ENCODE data around the gene EMCN.

GRCh38 chr4:100555611-100556337, 38.0 kb upstream of the EMCN start:
- no peak for TF ChIP-seq CTCF (IDR thresholded peaks at IDR 0.05 in 8 of 11, conservative IDR thresholded peaks at IDR 0.05 in 3 of 11)
- TF ChIP-seq POLR2A (IDR thresholded peaks at IDR 0.05), result no peak

Measured in spleen (tissue), 7 donors.